ENCODE results near the gene OR6J1. TPM values are rescaled to one million over a fixed set of nuclear protein-coding genes. Genes with fewer than 3 reads are reported as not detected.
"Not testable (repeated sequence)": the region's sequence is repeated elsewhere in the genome, so short reads cannot be mapped to it uniquely, and the experiment has no call there.

OR6J1 gene
- total and polyA plus RNA-seq, 2 of the 13 experiments (the other 11 are each of a cell fraction or from before 2014, with no cell fraction given): not detected

- TF ChIP-seq NR2F6 (IDR thresholded peaks at IDR 0.05): not testable (repeated sequence)
- TF ChIP-seq NR2F6 (CRISPR knock-in tag; IDR thresholded peaks at IDR 0.05) (0 out of 2 replicates have a peak, but pooled peaks have one; percentile 6), AHDC1 (CRISPR knock-in tag; IDR thresholded peaks at IDR 0.05; ENCODE audit: borderline replicate concordance) (peak; percentile 7; the same call in 1 of the 2 replicates), KAT7 (CRISPR knock-in tag; IDR thresholded peaks at IDR 0.05; ENCODE audit: borderline replicate concordance) (0 out of 2 replicates have a peak, but pooled peaks have one; percentile 4), SAP130 (CRISPR knock-in tag; IDR thresholded peaks at IDR 0.05; ENCODE audit: low read depth) (peak; percentile 31; the same call in 1 of the 2 replicates), KLF9 (CRISPR knock-in tag; IDR thresholded peaks at IDR 0.05; ENCODE audit: low read depth) (0 out of 2 replicates have a peak, but pooled peaks have one; percentile 48), FOXC1 (CRISPR knock-in tag; IDR thresholded peaks at IDR 0.05; ENCODE audit: borderline replicate concordance) (0 out of 2 replicates have a peak, but pooled peaks have one; percentile 35), FOXK1 (CRISPR knock-in tag; IDR thresholded peaks at IDR 0.05; ENCODE audit: borderline replicate concordance, low read depth) (0 out of 2 replicates have a peak, but pooled peaks have one; percentile 28), MTF2 (CRISPR knock-in tag; IDR thresholded peaks at IDR 0.05; ENCODE audit: borderline replicate concordance) (0 out of 2 replicates have a peak, but pooled peaks have one; percentile 40), NAIF1 (CRISPR knock-in tag; IDR thresholded peaks at IDR 0.05; ENCODE audit: borderline replicate concordance) (peak; percentile 58; the same call in 1 of the 2 replicates), CREBL2 (CRISPR knock-in tag; IDR thresholded peaks at IDR 0.05; ENCODE audit: borderline replicate concordance) (0 out of 2 replicates have a peak, but pooled peaks have one; percentile 20), ZC3H13 (CRISPR knock-in tag; IDR thresholded peaks at IDR 0.05) (0 out of 2 replicates have a peak, but pooled peaks have one; percentile 21), ARID4A (CRISPR knock-in tag; IDR thresholded peaks at IDR 0.05; ENCODE audit: borderline replicate concordance) (0 out of 2 replicates have a peak, but pooled peaks have one; percentile 26), ZMYM4 (CRISPR knock-in tag; IDR thresholded peaks at IDR 0.05) (0 out of 2 replicates have a peak, but pooled peaks have one; percentile 24), ZNF24 (IDR thresholded peaks at IDR 0.05) (0 out of 2 replicates have a peak, but pooled peaks have one; percentile 3), IRF1 (CRISPR knock-in tag; IDR thresholded peaks at IDR 0.05; ENCODE audit: low read depth) (0 out of 2 replicates have a peak, but pooled peaks have one; percentile 40)
Measured at GRCh38 chr14:22587677-22588422, 56.3 kb downstream of the OR6J1 start (continued).
